Measurements from ENCODE around the gene ATP2B3.

- TF ChIP-seq GATA2 (IDR thresholded peaks at IDR 0.05; ENCODE audit: low read depth, low read length) (no peak), GATA3 (IDR thresholded peaks at IDR 0.05; ENCODE audit: low read depth, low read length) (no peak)
These were observed 15.6 kb downstream of the ATP2B3 start for GRCh38 chrX:153533091-153533490.
